Measurements from ENCODE around the gene KIF26A.

DNA sequence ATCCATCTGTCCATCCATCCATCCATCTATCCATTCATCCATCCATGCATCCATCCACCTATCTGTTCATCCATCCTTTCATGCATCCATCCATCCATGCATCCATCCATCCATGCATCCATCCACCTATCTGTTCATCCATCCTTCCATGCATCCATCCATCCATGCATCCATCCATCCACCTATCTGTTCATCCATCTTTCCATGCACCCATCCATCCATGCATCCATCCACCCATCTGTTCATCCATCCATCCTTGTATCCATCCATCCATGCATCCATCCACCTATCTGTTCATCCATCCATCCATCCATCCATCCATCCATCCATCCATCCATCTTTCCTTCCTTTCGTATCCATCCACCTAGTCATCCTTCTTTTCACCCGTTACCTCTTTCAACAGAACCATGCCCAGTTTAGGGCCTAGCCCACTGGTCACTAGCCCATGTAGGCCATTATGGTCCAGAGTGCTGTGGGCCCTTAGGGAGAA, 66.3 kb downstream of the KIF26A start:
- TF ChIP-seq POLR2A (IDR thresholded peaks at IDR 0.05) (no peak), EP300 (IDR thresholded peaks at IDR 0.05) (no peak), POLR2AphosphoS5 (IDR thresholded peaks at IDR 0.05) (no peak)
- TF ChIP-seq, protein P1, sequence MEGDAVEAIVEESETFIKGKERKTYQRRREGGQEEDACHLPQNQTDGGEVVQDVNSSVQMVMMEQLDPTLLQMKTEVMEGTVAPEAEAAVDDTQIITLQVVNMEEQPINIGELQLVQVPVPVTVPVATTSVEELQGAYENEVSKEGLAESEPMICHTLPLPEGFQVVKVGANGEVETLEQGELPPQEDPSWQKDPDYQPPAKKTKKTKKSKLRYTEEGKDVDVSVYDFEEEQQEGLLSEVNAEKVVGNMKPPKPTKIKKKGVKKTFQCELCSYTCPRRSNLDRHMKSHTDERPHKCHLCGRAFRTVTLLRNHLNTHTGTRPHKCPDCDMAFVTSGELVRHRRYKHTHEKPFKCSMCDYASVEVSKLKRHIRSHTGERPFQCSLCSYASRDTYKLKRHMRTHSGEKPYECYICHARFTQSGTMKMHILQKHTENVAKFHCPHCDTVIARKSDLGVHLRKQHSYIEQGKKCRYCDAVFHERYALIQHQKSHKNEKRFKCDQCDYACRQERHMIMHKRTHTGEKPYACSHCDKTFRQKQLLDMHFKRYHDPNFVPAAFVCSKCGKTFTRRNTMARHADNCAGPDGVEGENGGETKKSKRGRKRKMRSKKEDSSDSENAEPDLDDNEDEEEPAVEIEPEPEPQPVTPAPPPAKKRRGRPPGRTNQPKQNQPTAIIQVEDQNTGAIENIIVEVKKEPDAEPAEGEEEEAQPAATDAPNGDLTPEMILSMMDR (IDR thresholded peaks at IDR 0.05) = no peak

All from stomach (tissue), 4 donors.